A673 (cell line): Measurements from ENCODE around the gene MGLL.

ENCODE experiments used
- EZH2 ChIP-seq: fragments of 200-600 bp; sonication (generic); IDR thresholded peaks from 2 replicates; pipeline ENCODE4 v1.6.1; 2017; ENCODE audit warnings: borderline replicate concordance, low read depth, mild to moderate bottlenecking, mixed read lengths, antibody characterized with exemption, low read length; ENCODE audit not compliant: poor library complexity, severe bottlenecking
- TF ChIP-seq, protein P1 (sequence below): fragments of 300-800, 200-600 bp; sonication (generic); conservative IDR thresholded peaks from 2 replicates; pipeline ENCODE4 v1.5.1; 2017; ENCODE audit warnings: low read depth, mild to moderate bottlenecking, antibody characterized with exemption, low read length, moderate library complexity, mixed read lengths

DNA sequence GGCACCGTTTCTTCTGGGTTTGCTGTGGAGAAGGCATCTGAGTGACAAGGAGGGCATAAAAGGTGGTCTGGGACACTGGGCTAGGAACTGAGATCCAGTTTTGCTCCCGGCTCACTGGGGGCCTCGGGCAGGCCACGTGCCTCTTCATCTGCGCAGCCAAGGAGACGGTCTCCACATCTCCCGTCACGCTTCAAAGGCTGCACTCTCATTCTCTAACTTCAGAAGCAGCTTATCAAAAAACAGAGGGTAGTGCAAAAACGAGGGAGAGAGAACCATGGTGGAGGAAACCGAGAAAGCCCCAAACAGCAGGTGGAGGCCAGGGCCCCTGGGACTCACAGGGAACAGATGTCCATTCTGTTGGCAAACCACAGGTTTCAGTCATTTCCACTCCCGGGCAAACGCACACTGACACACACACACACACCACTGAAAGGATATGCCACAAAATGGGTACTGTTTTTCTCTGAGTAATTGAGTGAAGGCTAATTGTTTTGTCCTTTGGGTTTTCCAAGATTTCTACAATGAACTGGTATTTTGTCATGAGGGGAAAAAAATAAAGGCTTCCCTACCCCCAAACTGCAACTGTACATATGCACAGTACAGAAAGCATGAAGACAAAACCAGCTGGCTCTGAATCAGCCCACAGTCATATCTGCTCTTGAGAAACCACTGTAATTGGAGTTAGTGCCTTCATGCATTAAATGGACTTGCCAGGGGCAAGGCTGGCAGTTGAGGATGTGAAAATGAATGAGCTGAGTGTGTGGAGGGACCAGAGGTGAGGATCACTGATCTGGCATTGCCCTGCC is 71.9 kb downstream of the MGLL start:
- TF ChIP-seq, protein P1, sequence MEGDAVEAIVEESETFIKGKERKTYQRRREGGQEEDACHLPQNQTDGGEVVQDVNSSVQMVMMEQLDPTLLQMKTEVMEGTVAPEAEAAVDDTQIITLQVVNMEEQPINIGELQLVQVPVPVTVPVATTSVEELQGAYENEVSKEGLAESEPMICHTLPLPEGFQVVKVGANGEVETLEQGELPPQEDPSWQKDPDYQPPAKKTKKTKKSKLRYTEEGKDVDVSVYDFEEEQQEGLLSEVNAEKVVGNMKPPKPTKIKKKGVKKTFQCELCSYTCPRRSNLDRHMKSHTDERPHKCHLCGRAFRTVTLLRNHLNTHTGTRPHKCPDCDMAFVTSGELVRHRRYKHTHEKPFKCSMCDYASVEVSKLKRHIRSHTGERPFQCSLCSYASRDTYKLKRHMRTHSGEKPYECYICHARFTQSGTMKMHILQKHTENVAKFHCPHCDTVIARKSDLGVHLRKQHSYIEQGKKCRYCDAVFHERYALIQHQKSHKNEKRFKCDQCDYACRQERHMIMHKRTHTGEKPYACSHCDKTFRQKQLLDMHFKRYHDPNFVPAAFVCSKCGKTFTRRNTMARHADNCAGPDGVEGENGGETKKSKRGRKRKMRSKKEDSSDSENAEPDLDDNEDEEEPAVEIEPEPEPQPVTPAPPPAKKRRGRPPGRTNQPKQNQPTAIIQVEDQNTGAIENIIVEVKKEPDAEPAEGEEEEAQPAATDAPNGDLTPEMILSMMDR, result no peak
- TF ChIP-seq EZH2, result no peak
